ENCODE data around the gene PLEKHH2.

- TF ChIP-seq POLR2A (IDR thresholded peaks at IDR 0.05) = no peak
- no peak for TF ChIP-seq CTCF (IDR thresholded peaks at IDR 0.05)
Observed at GRCh38 chr2:43610361-43610760, 26.7 kb upstream of the PLEKHH2 start.

Data from adrenal gland (tissue), 5 donors.